A549 (cell line): Measurements from ENCODE around the gene XAGE3. TPM values are rescaled to one million over a fixed set of nuclear protein-coding genes. Genes with fewer than 3 reads are reported as not detected.
"Not testable (repeated sequence)": the region's sequence is repeated elsewhere in the genome, so short reads cannot be mapped to it uniquely, and the experiment has no call there.

Experiments used
- ATAC-seq, 2 experiments: fragments of 200-7000 bp in 1 of 2; fragments of >200 bp in 1 of 2; cut with Nextera tagmentation in 1 of 2; cut with Tn5 transposase in 1 of 2; 3 replicates each; pipeline versions ENCODE4 v1.8.0 to v1.9.1; 2018 to 2020; ENCODE audit warnings: mild to moderate bottlenecking in 1 of 2, moderate library complexity in 1 of 2
- CTCF ChIA-PET: fragments of 300-600 bp; sonication (Branson Sonifier 250); formaldehyde crosslinking; extraction: SDS; loops from one replicate; lab custom pipeline; 2021; ENCODE audit warnings: antibody characterized with exemption, inconsistent platforms; lab: Yijun Ruan, JAX
- POLR2A ChIA-PET: fragments of 350-600 bp; formaldehyde crosslinking; extraction: SDS; loops from one replicate; lab custom pipeline; 2021; ENCODE audit warnings: antibody characterized with exemption, inconsistent platforms; lab: Yijun Ruan, JAX
- DNase-seq, 2 experiments: peaks; one replicate each; pipeline versions ENCODE4 v3.0.0 to v3.0.0-alpha.2; 2011 to 2016; ENCODE audit warnings: low read depth in 1 of 2, low spot score in 1 of 2
- FAIRE-seq: peaks from 2 replicates; lab custom pipeline; 2011; peaks lifted over from hg19 to GRCh38; lab: Jason Lieb, UNC
- H3K27ac ChIP-seq, 2 experiments: fragments of >200 bp; sonication (Bioruptor Twin); formaldehyde crosslinking; 3 replicates each; pipeline ENCODE4 v1.5.1; 2016 to 2017
- H3K4me1 ChIP-seq: fragments of >200 bp; sonication (Bioruptor Twin); formaldehyde crosslinking; 3 replicates; pipeline ENCODE4 v1.6.1; 2016
- H3K4me2 ChIP-seq: fragments of >200 bp; sonication (Bioruptor Twin); formaldehyde crosslinking; 3 replicates; pipeline ENCODE4 v1.6.1; 2016
- H3K4me3 ChIP-seq: fragments of >200 bp; sonication (Bioruptor Twin); formaldehyde crosslinking; 3 replicates; pipeline ENCODE4 v1.5.1; 2016
- H3K9me3 ChIP-seq: fragments of >200 bp; sonication (Bioruptor Twin); formaldehyde crosslinking; 3 replicates; pipeline ENCODE4 v1.6.1; 2016
- KDM1A ChIP-seq: fragments of 200-600 bp; sonication (generic); IDR thresholded peaks from 2 replicates; pipeline ENCODE4 v1.6.1; 2016; ENCODE audit warnings: low read depth, mild to moderate bottlenecking
- MAFK ChIP-seq: fragments of 450-650 bp; IDR thresholded peaks from 2 replicates; pipeline ENCODE4 v1.6.1; 2014; ENCODE audit not compliant: partially characterized antibody
- PBX3 ChIP-seq: IDR thresholded peaks from 2 replicates; pipeline ENCODE4 v1.6.1; 2012
- WGBS: methylation state at CpG from one replicate; pipeline ENCODE4 v1.1.6; 2017; ENCODE audit errors: missing lambda C conversion rate; 5-methylcytosine and 5-hydroxymethylcytosine counted together
- polyA minus RNA-seq: library from RNA; depleted of rRNA, polyadenylated mRNA; stranded (reverse); fragments of >200 nt; gene quantifications from 2 replicates; pipeline ENCODE4 v1.2.3, GENCODE V29; 2011; rRNA and poly(A)+ RNA removed
- polyA plus RNA-seq, 4 experiments: library from polyadenylated mRNA; depleted of rRNA in 3 of 4; stranded (reverse); fragments of >200 nt; fragmentation: RNase III in 1 of 4; extraction: RNeasy Plus Mini Kit Qiagen cat#74134 plus additional on column Dnase treatment in 1 of 4; gene quantifications; 2 replicates in 3 of 4; 3 replicates in 1 of 4; pipeline ENCODE4 v1.2.3, GENCODE V29; 2011 to 2017

Gene XAGE3
- polyA plus RNA-seq (2011; rRNA removed), result not detected in 2 replicates
- polyA plus RNA-seq (2012; cell fraction: cytosol; rRNA removed), result not detected in 2 replicates
- not detected in 2 replicates for polyA plus RNA-seq (2012; cell fraction: nucleus; rRNA removed)
- polyA plus RNA-seq (2017; fragmentation: RNase III; extraction: RNeasy Plus Mini Kit Qiagen cat#74134 plus additional on column Dnase treatment), result not detected in 3 replicates
- not detected in 2 replicates for polyA minus RNA-seq

- ATAC-seq, result no peak
- POLR2A ChIA-PET, result no interaction called here
Observed at GRCh38 chrX:52867610-52868348, at the start of gene XAGE3. XAGE3 (minus strand) TSS chrX:52868083; CDS start chrX:52867133, 950 bp downstream.

GRCh38 chrX:52914704-52915103 is 46.8 kb upstream of the XAGE3 start:
- no CpG with 5 or more reads among the region's 3 CpGs for WGBS
- H3K4me1 ChIP-seq, H3K4me2 ChIP-seq, ATAC-seq, DNase-seq, CTCF ChIA-PET, H3K9me3 ChIP-seq, H3K27ac ChIP-seq, POLR2A ChIA-PET, H3K4me3 ChIP-seq: not testable (repeated sequence)
- peak; percentile 89 for FAIRE-seq

More at GRCh38 chrX:52867610-52868348, at the start of gene XAGE3:
- no peak within 1 kb of the TSS for H3K27ac ChIP-seq
- TF ChIP-seq KDM1A (no peak), PBX3 (no peak), MAFK (no peak)
- TF ChIP-seq, all 56 proteins: peak for 0
- FAIRE-seq, result no peak
- CTCF ChIA-PET, result no interaction called here
- no peaks in the 10 kb centered on the region for H3K9me3 ChIP-seq
- no peaks in the 10 kb centered on the region for H3K4me1 ChIP-seq
- no peak for DNase-seq
- no peak within 1 kb of the TSS for H3K4me3 ChIP-seq
- H3K4me2 ChIP-seq, result no peak within 1 kb of the TSS
- WGBS, result 72% methylated on average over 35 of the region's 35 CpGs

- H3K4me2 ChIP-seq, POLR2A ChIA-PET, FAIRE-seq, H3K4me3 ChIP-seq, H3K4me1 ChIP-seq, CTCF ChIA-PET, DNase-seq, ATAC-seq, H3K27ac ChIP-seq, H3K9me3 ChIP-seq: not testable (repeated sequence)
- no CpG with 5 or more reads among the region's 9 CpGs for WGBS
Observed at GRCh38 chrX:52913681-52914080, 45.8 kb upstream of the XAGE3 start.

GRCh38 chrX:52909313-52909969 is 41.6 kb upstream of the XAGE3 start:
- POLR2A ChIA-PET, H3K9me3 ChIP-seq, CTCF ChIA-PET, FAIRE-seq, H3K4me2 ChIP-seq, H3K27ac ChIP-seq, DNase-seq, H3K4me3 ChIP-seq, H3K4me1 ChIP-seq: not testable (repeated sequence)
- WGBS, result no CpG with 5 or more reads among the region's 12 CpGs
- peak; percentile 54 to 72; a peak in 3 of 6 replicates for ATAC-seq

GRCh38 chrX:52907900-52908299 is 40.0 kb upstream of the XAGE3 start:
- H3K4me1 ChIP-seq, H3K9me3 ChIP-seq, DNase-seq, H3K4me3 ChIP-seq, POLR2A ChIA-PET, H3K4me2 ChIP-seq, CTCF ChIA-PET, ATAC-seq, H3K27ac ChIP-seq, FAIRE-seq: not testable (repeated sequence)
- no CpG with 5 or more reads among the region's 17 CpGs for WGBS

- H3K27ac ChIP-seq, CTCF ChIA-PET, POLR2A ChIA-PET, H3K4me3 ChIP-seq, H3K9me3 ChIP-seq, FAIRE-seq, DNase-seq, H3K4me2 ChIP-seq, ATAC-seq, H3K4me1 ChIP-seq: not testable (repeated sequence)
- WGBS, result no CpG with 5 or more reads among the region's 17 CpGs
Observed at GRCh38 chrX:52907137-52907536, 39.3 kb upstream of the XAGE3 start.

- H3K4me3 ChIP-seq, POLR2A ChIA-PET, DNase-seq, H3K27ac ChIP-seq, H3K4me1 ChIP-seq, H3K9me3 ChIP-seq, ATAC-seq, H3K4me2 ChIP-seq, CTCF ChIA-PET: not testable (repeated sequence)
- no CpG with 5 or more reads among the region's 4 CpGs for WGBS
- FAIRE-seq, result peak; percentile 51
Observed at GRCh38 chrX:52906072-52906471, 38.2 kb upstream of the XAGE3 start.

GRCh38 chrX:52905531-52905930 is 37.6 kb upstream of the XAGE3 start:
- H3K4me2 ChIP-seq, POLR2A ChIA-PET, DNase-seq, CTCF ChIA-PET, H3K9me3 ChIP-seq, H3K4me1 ChIP-seq, ATAC-seq, H3K27ac ChIP-seq, H3K4me3 ChIP-seq: not testable (repeated sequence)
- peak; percentile 72 for FAIRE-seq
- WGBS, result no CpG with 5 or more reads among the region's 10 CpGs

GRCh38 chrX:52896855-52897709 is 29.2 kb upstream of the XAGE3 start, which contains the start of gene FAM156B:
FAM156B (plus strand) TSS chrX:52897330; CDS start chrX:52907226, 9,896 bp downstream.
- CTCF ChIA-PET, result not testable (repeated sequence)
- no CpG with 5 or more reads among the region's 92 CpGs for WGBS

More at GRCh38 chrX:52896855-52897709, 29.2 kb upstream of the XAGE3 start, which contains the start of gene FAM156B:
- H3K4me1 ChIP-seq, POLR2A ChIA-PET, H3K4me2 ChIP-seq, H3K9me3 ChIP-seq, DNase-seq, H3K27ac ChIP-seq, H3K4me3 ChIP-seq: not testable (repeated sequence)
- FAIRE-seq, result peak; percentile 63
- ATAC-seq, result peak; percentile 91 to 93
